ENCODE results near the gene IKZF5.

GRCh38 chr10:122957474-122957873 is 51.1 kb downstream of the IKZF5 start:
- TF ChIP-seq, protein P1, sequence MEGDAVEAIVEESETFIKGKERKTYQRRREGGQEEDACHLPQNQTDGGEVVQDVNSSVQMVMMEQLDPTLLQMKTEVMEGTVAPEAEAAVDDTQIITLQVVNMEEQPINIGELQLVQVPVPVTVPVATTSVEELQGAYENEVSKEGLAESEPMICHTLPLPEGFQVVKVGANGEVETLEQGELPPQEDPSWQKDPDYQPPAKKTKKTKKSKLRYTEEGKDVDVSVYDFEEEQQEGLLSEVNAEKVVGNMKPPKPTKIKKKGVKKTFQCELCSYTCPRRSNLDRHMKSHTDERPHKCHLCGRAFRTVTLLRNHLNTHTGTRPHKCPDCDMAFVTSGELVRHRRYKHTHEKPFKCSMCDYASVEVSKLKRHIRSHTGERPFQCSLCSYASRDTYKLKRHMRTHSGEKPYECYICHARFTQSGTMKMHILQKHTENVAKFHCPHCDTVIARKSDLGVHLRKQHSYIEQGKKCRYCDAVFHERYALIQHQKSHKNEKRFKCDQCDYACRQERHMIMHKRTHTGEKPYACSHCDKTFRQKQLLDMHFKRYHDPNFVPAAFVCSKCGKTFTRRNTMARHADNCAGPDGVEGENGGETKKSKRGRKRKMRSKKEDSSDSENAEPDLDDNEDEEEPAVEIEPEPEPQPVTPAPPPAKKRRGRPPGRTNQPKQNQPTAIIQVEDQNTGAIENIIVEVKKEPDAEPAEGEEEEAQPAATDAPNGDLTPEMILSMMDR (IDR thresholded peaks at IDR 0.05), result no peak
- TF ChIP-seq EP300 (IDR thresholded peaks at IDR 0.05), result no peak
